Body of pancreas (tissue), 4 donors: ENCODE data around the gene MXRA7. TPM values are rescaled to one million over a fixed set of nuclear protein-coding genes. Genes with fewer than 3 reads are reported as not detected.
A peak's percentile ranks its signal among the peaks of the same experiment; 100 is the strongest.

Source experiments
- ATAC-seq: fragments of 150-250 bp; one replicate; pipeline ENCODE4 v1.9.1; 2016
- DNase-seq, 4 donors: peaks; one replicate each; pipeline ENCODE4 v3.0.0-alpha.2; 2019
- H3K27ac ChIP-seq, 4 donors: fragments of 200-600 bp; sonication (generic); 1 replicate in 3 of 4; 2 replicates in 1 of 4; pipeline versions ENCODE4 v1.5.1 to v1.6.1; 2016 to 2019; ENCODE audit warnings: mild to moderate bottlenecking in 1 of 4, mixed read lengths in 1 of 4, moderate library complexity in 1 of 4
- H3K27me3 ChIP-seq, 2 donors: fragments of 200-600 bp; sonication (generic); one replicate each; pipeline ENCODE4 v1.6.0; 2016; ENCODE audit warnings: mild to moderate bottlenecking in 1 of 2
- H3K36me3 ChIP-seq, 2 donors: fragments of 200-600 bp; sonication (generic); replicated peaks in 1 of 2; 2 replicates each; pipeline ENCODE4 v1.5.1; 2016; ENCODE audit warnings: low read depth in 2 of 2; ENCODE audit not compliant: insufficient read depth in 1 of 2
- H3K4me1 ChIP-seq: fragments of 200-600 bp; sonication (generic); one replicate; pipeline ENCODE4 v1.6.0; 2016
- H3K4me3 ChIP-seq, 2 donors: fragments of 200-600 bp; sonication (generic); 1 replicate in 1 of 2; 2 replicates in 1 of 2; pipeline ENCODE4 v1.5.1; 2016 to 2019
- H3K9me3 ChIP-seq, 3 donors: fragments of 200-600 bp; sonication (generic); 1 replicate in 2 of 3; 2 replicates in 1 of 3; pipeline ENCODE4 v1.5.1; 2016
- CTCF ChIP-seq, 7 experiments: fragments of 450-650 bp in 4 of 7; fragments of 200-600 bp in 3 of 7; sonication (generic) in 3 of 7; IDR thresholded peaks; one replicate each; pipeline ENCODE4 v1.5.1; 2016 to 2019; ENCODE audit warnings: antibody characterized with exemption in 7 of 7
- POLR2A ChIP-seq, 3 donors: fragments of 450-650 bp; IDR thresholded peaks; one replicate each; pipeline ENCODE4 v1.6.1; 2016; ENCODE audit warnings: antibody characterized with exemption in 3 of 3, mild to moderate bottlenecking in 2 of 3
- WGBS, 2 donors: methylation state at CpG; one replicate each; pipeline ENCODE4 v1.1.5; 2017; 5-methylcytosine and 5-hydroxymethylcytosine counted together
- intact Hi-C: fragments of 100-400 bp; cut with DNase I; formaldehyde crosslinking; loops from one replicate; pipeline ENCODE4 v1.15.1; 2023
- total RNA-seq, 2 donors: library from RNA; depleted of rRNA; stranded (reverse); fragments of >200 nt; gene quantifications; one replicate each; pipeline ENCODE4 v1.1.0, GENCODE V29; 2016

Gene MXRA7
- total RNA-seq, 2 donors from 2014 or later = 71.9 to 87.4 TPM

GRCh38 chr17:76642994-76643393 is 67.8 kb downstream of the MXRA7 start:
- WGBS, 2 donors = 89% methylated on average over 6 of the region's 6 CpGs
- ATAC-seq (no peak), DNase-seq (no peak)
- H3K36me3 ChIP-seq = no peaks in the 10 kb centered on the region
- no peak overlapping the region for H3K4me3 ChIP-seq
- H3K4me1 ChIP-seq = peaks cover 38% of the 10 kb centered on the region
- no peaks in the 10 kb centered on the region for H3K9me3 ChIP-seq
- H3K27me3 ChIP-seq = no peaks in the 10 kb centered on the region
- no peak for TF ChIP-seq POLR2A (IDR thresholded peaks at IDR 0.05)
- no peak for TF ChIP-seq CTCF (IDR thresholded peaks at IDR 0.05)
- no peak overlapping the region for H3K27ac ChIP-seq
- intact Hi-C loops = no loop called here

- Histone ChIP-seq H3K27me3 (no peaks in the 10 kb centered on the region), H3K36me3 (no peaks in the 10 kb centered on the region), H3K27ac (no peak overlapping the region), H3K4me1 (peaks cover 38% of the 10 kb centered on the region), H3K4me3 (no peak overlapping the region), H3K9me3 (no peaks in the 10 kb centered on the region)
- intact Hi-C loops = no loop called here
- ATAC-seq (no peak), DNase-seq (no peak)
- TF ChIP-seq POLR2A (IDR thresholded peaks at IDR 0.05) (no peak), CTCF (IDR thresholded peaks at IDR 0.05) (no peak)
- 77 to 88% methylated on average over 5 of the region's 5 CpGs for WGBS, 2 donors
Observed at GRCh38 chr17:76642032-76642561, 68.7 kb downstream of the MXRA7 start.

GRCh38 chr17:76641501-76641900 is 69.3 kb downstream of the MXRA7 start:
- H3K9me3 ChIP-seq = no peaks in the 10 kb centered on the region
- WGBS, 2 donors = 14 to 26% methylated on average over 3 of the region's 3 CpGs
- H3K27me3 ChIP-seq = no peaks in the 10 kb centered on the region
- H3K36me3 ChIP-seq = no peaks in the 10 kb centered on the region
- peak overlapping the region in 2 of 4 donors; percentile 27 to 47 for H3K27ac ChIP-seq
- peaks cover 38% of the 10 kb centered on the region for H3K4me1 ChIP-seq
- no peak for DNase-seq
- no peak overlapping the region for H3K4me3 ChIP-seq
- intact Hi-C loops = no loop called here
- ATAC-seq = peak; percentile 21
- TF ChIP-seq CTCF (IDR thresholded peaks at IDR 0.05) (no peak), POLR2A (IDR thresholded peaks at IDR 0.05) (no peak)

- Histone ChIP-seq H3K27ac (peak overlapping the region in 1 of 4 donors; percentile 29), H3K27me3 (no peaks in the 10 kb centered on the region), H3K9me3 (no peaks in the 10 kb centered on the region), H3K4me1 (peaks cover 33% of the 10 kb centered on the region), H3K4me3 (no peak overlapping the region), H3K36me3 (no peaks in the 10 kb centered on the region)
- no peak for ATAC-seq
- WGBS, 2 donors = 24 to 49% methylated on average over 6 of the region's 6 CpGs
- intact Hi-C loops = no loop called here
- DNase-seq = no peak
- no peak for TF ChIP-seq CTCF (IDR thresholded peaks at IDR 0.05)
- TF ChIP-seq POLR2A (IDR thresholded peaks at IDR 0.05) = no peak
Observed at GRCh38 chr17:76640550-76641380, 70.0 kb downstream of the MXRA7 start.
